Measurements from ENCODE around the gene KCNAB3.

Gene KCNAB3

GRCh38 chr17:7888184-7888920 is 41.3 kb downstream of the KCNAB3 start, which contains the start of gene CHD3:
CHD3 (plus strand) TSS chr17:7888789; CDS start chr17:7889001, 212 bp downstream.
- peak within 1 kb of the TSS; percentile 96 to 98 for H3K18ac ChIP-seq (ENCODE audit: low read depth in 1 of 2, low read length in 2 of 2)
- H3K4me2 ChIP-seq (ENCODE audit: low read length, poor library complexity, severe bottlenecking), result peak within 1 kb of the TSS; percentile 92
- peak within 1 kb of the TSS; percentile 88 for H3K9ac ChIP-seq (ENCODE audit: low read length)
- peak within 1 kb of the TSS; percentile 85 to 90 for H3K4ac ChIP-seq (ENCODE audit: low read depth in 1 of 2, low read length in 2 of 2)
- H2BK5ac ChIP-seq (ENCODE audit: low read depth, low read length, poor library complexity, severe bottlenecking), result peak within 1 kb of the TSS; percentile 59
- H3K27me3 ChIP-seq (ENCODE audit: control insufficient read depth in 1 of 2, insufficient read depth in 1 of 2, low read length in 2 of 2), result no peaks in the 10 kb centered on the region
- peak within 1 kb of the TSS; percentile 70 for H2AFZ ChIP-seq (ENCODE audit: low read depth, low read length)
- H3K23ac ChIP-seq (ENCODE audit: low read length in 2 of 2), result peak within 1 kb of the TSS in 1 of 2 experiments; percentile 79
- H3K36me3 ChIP-seq (ENCODE audit: control insufficient read depth in 1 of 2, insufficient read depth in 2 of 2, low read depth in 1 of 2, low read length in 2 of 2), result peaks cover 26% of the 10 kb centered on the region in 2 experiments
- H4K8ac ChIP-seq (ENCODE audit: low read length), result peak within 1 kb of the TSS; percentile 92
- peak within 1 kb of the TSS; percentile 97 for H4K91ac ChIP-seq (ENCODE audit: low read length)
- WGBS, result 59% methylated on average over 18 of the region's 18 CpGs
- H3K4me1 ChIP-seq (ENCODE audit: control insufficient read depth, insufficient read depth, low read depth, low read length), result peaks cover 20% of the 10 kb centered on the region
- H3K27ac ChIP-seq (ENCODE audit: low read length, poor library complexity, severe bottlenecking), result peak within 1 kb of the TSS; percentile 96
- peak within 1 kb of the TSS; percentile 55 to 94 for H3K4me3 ChIP-seq (ENCODE audit: insufficient read depth in 1 of 2, low read depth in 1 of 2, low read length in 2 of 2)
- no peaks in the 10 kb centered on the region for H3K9me3 ChIP-seq (ENCODE audit: control insufficient read depth, low read length)
- peak within 1 kb of the TSS; percentile 97 for H2AK5ac ChIP-seq (ENCODE audit: low read length, severe bottlenecking)
- peaks cover 21% of the 10 kb centered on the region for H3K79me1 ChIP-seq (replicated peaks; ENCODE audit: low read length, poor library complexity, severe bottlenecking)
- H2BK120ac ChIP-seq (ENCODE audit: low read depth, low read length), result peak within 1 kb of the TSS; percentile 94
- peak; percentile 68 for DNase-seq
- H2BK15ac ChIP-seq (ENCODE audit: low read depth, poor library complexity, severe bottlenecking), result peak within 1 kb of the TSS; percentile 94
- peak within 1 kb of the TSS; percentile 94 to 95 for H2BK12ac ChIP-seq (ENCODE audit: low read length in 2 of 2)
- peak within 1 kb of the TSS in 1 of 2 experiments; percentile 99 for H3K14ac ChIP-seq (ENCODE audit: low read length in 2 of 2)

- peak overlapping the region; percentile 94 for H3K4me2 ChIP-seq (ENCODE audit: low read length, poor library complexity, severe bottlenecking)
- H4K8ac ChIP-seq (ENCODE audit: low read length), result peak overlapping the region; percentile 92
- peak overlapping the region; percentile 97 for H4K91ac ChIP-seq (ENCODE audit: low read length)
- H3K27me3 ChIP-seq (ENCODE audit: control insufficient read depth in 1 of 2, insufficient read depth in 1 of 2, low read length in 2 of 2), result no peaks in the 10 kb centered on the region
- peak overlapping the region; percentile 85 to 90 for H3K4ac ChIP-seq (ENCODE audit: low read depth in 1 of 2, low read length in 2 of 2)
- peaks cover 20% of the 10 kb centered on the region for H3K4me1 ChIP-seq (ENCODE audit: control insufficient read depth, insufficient read depth, low read depth, low read length)
- H2BK12ac ChIP-seq (ENCODE audit: low read length in 2 of 2), result peak overlapping the region; percentile 94 to 95
- H3K4me3 ChIP-seq (ENCODE audit: insufficient read depth in 1 of 2, low read depth in 1 of 2, low read length in 2 of 2), result peak overlapping the region; percentile 55 to 94
- H3K9me3 ChIP-seq (ENCODE audit: control insufficient read depth, low read length), result no peaks in the 10 kb centered on the region
- WGBS, result 1% methylated on average over 24 of the region's 35 CpGs
- H3K14ac ChIP-seq (ENCODE audit: low read length in 2 of 2), result peak overlapping the region in 1 of 2 experiments; percentile 99
- H3K9ac ChIP-seq (ENCODE audit: low read length), result peak overlapping the region; percentile 91
- peak; percentile 97 for DNase-seq
- peak overlapping the region; percentile 94 for H2BK15ac ChIP-seq (ENCODE audit: low read depth, poor library complexity, severe bottlenecking)
- H2AFZ ChIP-seq (ENCODE audit: low read depth, low read length), result peak overlapping the region; percentile 70
- peak overlapping the region; percentile 96 to 98 for H3K18ac ChIP-seq (ENCODE audit: low read depth in 1 of 2, low read length in 2 of 2)
- H3K23ac ChIP-seq (ENCODE audit: low read length in 2 of 2), result peak overlapping the region in 1 of 2 experiments; percentile 79
- peak overlapping the region; percentile 59 for H2BK5ac ChIP-seq (ENCODE audit: low read depth, low read length, poor library complexity, severe bottlenecking)
- peak overlapping the region; percentile 94 for H2BK120ac ChIP-seq (ENCODE audit: low read depth, low read length)
- H3K36me3 ChIP-seq (ENCODE audit: control insufficient read depth in 1 of 2, insufficient read depth in 2 of 2, low read depth in 1 of 2, low read length in 2 of 2), result peaks cover 20 to 22% of the 10 kb centered on the region in 2 experiments
- H3K79me1 ChIP-seq (replicated peaks; ENCODE audit: low read length, poor library complexity, severe bottlenecking), result peaks cover 16% of the 10 kb centered on the region
- H3K27ac ChIP-seq (ENCODE audit: low read length, poor library complexity, severe bottlenecking), result peak overlapping the region; percentile 96
- H2AK5ac ChIP-seq (ENCODE audit: low read length, severe bottlenecking), result peak overlapping the region; percentile 71
Measured at GRCh38 chr17:7887482-7888183, 42.0 kb downstream of the KCNAB3 start.

GRCh38 chr17:7887038-7887481 is 42.6 kb downstream of the KCNAB3 start:
- no peak overlapping the region for H2AFZ ChIP-seq (ENCODE audit: low read depth, low read length)
- no peak overlapping the region for H3K14ac ChIP-seq (ENCODE audit: low read length in 2 of 2)
- peak overlapping the region in 1 of 2 experiments; percentile 96 for H3K18ac ChIP-seq (ENCODE audit: low read depth in 1 of 2, low read length in 2 of 2)
- 0% methylated on average over 4 of the region's 8 CpGs for WGBS
- H2BK12ac ChIP-seq (ENCODE audit: low read length in 2 of 2), result no peak overlapping the region
- H3K36me3 ChIP-seq (ENCODE audit: control insufficient read depth in 1 of 2, insufficient read depth in 2 of 2, low read depth in 1 of 2, low read length in 2 of 2), result peaks cover 20 to 22% of the 10 kb centered on the region in 2 experiments
- H3K9ac ChIP-seq (ENCODE audit: low read length), result peak overlapping the region; percentile 91
- peak overlapping the region; percentile 95 for H3K27ac ChIP-seq (ENCODE audit: low read length, poor library complexity, severe bottlenecking)
- peak overlapping the region in 1 of 2 experiments; percentile 94 for H3K4me3 ChIP-seq (ENCODE audit: insufficient read depth in 1 of 2, low read depth in 1 of 2, low read length in 2 of 2)
- H3K4me2 ChIP-seq (ENCODE audit: low read length, poor library complexity, severe bottlenecking), result peak overlapping the region; percentile 94
- H4K91ac ChIP-seq (ENCODE audit: low read length), result peak overlapping the region; percentile 32
- no peaks in the 10 kb centered on the region for H3K9me3 ChIP-seq (ENCODE audit: control insufficient read depth, low read length)
- peak overlapping the region; percentile 84 for H2BK120ac ChIP-seq (ENCODE audit: low read depth, low read length)
- no peaks in the 10 kb centered on the region for H3K27me3 ChIP-seq (ENCODE audit: control insufficient read depth in 1 of 2, insufficient read depth in 1 of 2, low read length in 2 of 2)
- H2BK5ac ChIP-seq (ENCODE audit: low read depth, low read length, poor library complexity, severe bottlenecking), result peak overlapping the region; percentile 76
- H2BK15ac ChIP-seq (ENCODE audit: low read depth, poor library complexity, severe bottlenecking), result no peak overlapping the region
- no peak overlapping the region for H3K23ac ChIP-seq (ENCODE audit: low read length in 2 of 2)
- no peak for DNase-seq
- peak overlapping the region; percentile 98 for H2AK5ac ChIP-seq (ENCODE audit: low read length, severe bottlenecking)
- peaks cover 17% of the 10 kb centered on the region for H3K79me1 ChIP-seq (replicated peaks; ENCODE audit: low read length, poor library complexity, severe bottlenecking)
- H3K4me1 ChIP-seq (ENCODE audit: control insufficient read depth, insufficient read depth, low read depth, low read length), result peaks cover 21% of the 10 kb centered on the region
- peak overlapping the region; percentile 46 to 88 for H3K4ac ChIP-seq (ENCODE audit: low read depth in 1 of 2, low read length in 2 of 2)
- H4K8ac ChIP-seq (ENCODE audit: low read length), result peak overlapping the region; percentile 12
